ENCODE measurements around the gene EPHA8. TPM values are rescaled to one million over a fixed set of nuclear protein-coding genes. Genes with fewer than 3 reads are reported as not detected.

EPHA8 gene
- total and polyA plus RNA-seq, 2 of the 13 experiments (the other 11 are each of a cell fraction or from before 2014, with no cell fraction given) = not detected

- Histone ChIP-seq H3K27ac (ENCODE audit: extremely low read length, insufficient read depth, low read length) (no peak overlapping the region), H3K4me3 (replicated peaks in 1 of 3; ENCODE audit: insufficient read depth in 1 of 3, low read depth in 2 of 3, low read length in 3 of 3) (no peak overlapping the region), H3K4me2 (ENCODE audit: low read depth, low read length) (no peak overlapping the region), H4K20me1 (ENCODE audit: insufficient read depth, low read length) (peaks cover 5% of the 10 kb centered on the region; the same call in 1 of the 2 replicates), H3K79me2 (ENCODE audit: insufficient read depth, low read length) (no peaks in the 10 kb centered on the region), H3K9me3 (ENCODE audit: low read length) (no peaks in the 10 kb centered on the region), H3K27me3 (ENCODE audit: control insufficient read depth in 1 of 2, insufficient read depth in 2 of 2, low read length in 2 of 2) (peaks cover 6 to 40% of the 10 kb centered on the region in 2 experiments), H3K4me1 (ENCODE audit: insufficient read depth, low read length) (no peaks in the 10 kb centered on the region), H3K9ac (ENCODE audit: insufficient read depth, low read depth, low read length) (no peak overlapping the region), H2AFZ (ENCODE audit: low read length) (no peak overlapping the region), H3K36me3 (replicated peaks in 1 of 2; ENCODE audit: control insufficient read depth in 1 of 2, insufficient read depth in 2 of 2, low read length in 2 of 2) (no peaks in the 10 kb centered on the region)
- no TSS peak for BruUV-seq (replicated peaks)
- CTCF ChIA-PET (ENCODE audit: low intra/inter-chr PET ratio, low total read pairs) = no interaction called here
- intact Hi-C loops (cut with micrococcal nuclease; ENCODE audit: unreplicated experiment) = no loop called here
- no peak for FAIRE-seq
- ATAC-seq = no peak
- in situ Hi-C loops (cut with HindIII; ENCODE audit: extremely low pct_ligation_motif_present, low pct_unique_long_range_greater_than_20kb) = no loop called here
- WGBS (ENCODE audit: low lambda C conversion rate) = no CpG with 5 or more reads among the region's 2 CpGs
- TF ChIP-seq ZNF292 (CRISPR knock-in tag; IDR thresholded peaks at IDR 0.05; ENCODE audit: borderline replicate concordance, low read depth) = no peak
- no peak for TF ChIP-seq MEF2D (CRISPR knock-in tag; IDR thresholded peaks at IDR 0.05)
- no peak for TF ChIP-seq ZFP41 (CRISPR knock-in tag; IDR thresholded peaks at IDR 0.05; ENCODE audit: borderline replicate concordance)
- TF ChIP-seq IKZF1 (IDR thresholded peaks at IDR 0.05) = no peak
- TF ChIP-seq ZNF788 (CRISPR knock-in tag; IDR thresholded peaks at IDR 0.05; ENCODE audit: borderline replicate concordance) = no peak
- no peak for TF ChIP-seq ZHX1 (CRISPR knock-in tag; IDR thresholded peaks at IDR 0.05; ENCODE audit: low read depth)
- TF ChIP-seq, protein P1, sequence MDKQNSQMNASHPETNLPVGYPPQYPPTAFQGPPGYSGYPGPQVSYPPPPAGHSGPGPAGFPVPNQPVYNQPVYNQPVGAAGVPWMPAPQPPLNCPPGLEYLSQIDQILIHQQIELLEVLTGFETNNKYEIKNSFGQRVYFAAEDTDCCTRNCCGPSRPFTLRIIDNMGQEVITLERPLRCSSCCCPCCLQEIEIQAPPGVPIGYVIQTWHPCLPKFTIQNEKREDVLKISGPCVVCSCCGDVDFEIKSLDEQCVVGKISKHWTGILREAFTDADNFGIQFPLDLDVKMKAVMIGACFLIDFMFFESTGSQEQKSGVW (CRISPR knock-in tag; IDR thresholded peaks at IDR 0.05; ENCODE audit: borderline replicate concordance) = no peak
- no peak for TF ChIP-seq NCOA2 (CRISPR knock-in tag; IDR thresholded peaks at IDR 0.05)
- TF ChIP-seq NFE2L1 (CRISPR knock-in tag; IDR thresholded peaks at IDR 0.05; ENCODE audit: borderline replicate concordance) = no peak
- TF ChIP-seq ZNF83 (CRISPR knock-in tag; IDR thresholded peaks at IDR 0.05; ENCODE audit: borderline replicate concordance) = no peak
- TF ChIP-seq ZBTB7B (CRISPR knock-in tag; IDR thresholded peaks at IDR 0.05) = no peak
- TF ChIP-seq ZNF282 (IDR thresholded peaks at IDR 0.05; ENCODE audit: partially characterized antibody) = no peak
- TF ChIP-seq CC2D1A (CRISPR knock-in tag; IDR thresholded peaks at IDR 0.05) = no peak
- no peak for TF ChIP-seq MTA1 (CRISPR knock-in tag; IDR thresholded peaks at IDR 0.05; ENCODE audit: borderline replicate concordance)
- TF ChIP-seq ZUFSP (CRISPR knock-in tag; IDR thresholded peaks at IDR 0.05; ENCODE audit: borderline replicate concordance) = no peak
- no peak for TF ChIP-seq IRF2 (CRISPR knock-in tag; IDR thresholded peaks at IDR 0.05)
- TF ChIP-seq TAF15 (IDR thresholded peaks at IDR 0.05; ENCODE audit: low read depth, low read length, poor library complexity, severe bottlenecking) = no peak
- no peak for DNase-seq (ENCODE audit: low spot score)
- POLR2A ChIA-PET = no interaction called here
Observed at GRCh38 chr1:22615886-22616285, 52.6 kb downstream of the EPHA8 start.
